Measurements from ENCODE around the gene SNUPN.

Gene SNUPN

GRCh38 chr15:75620058-75620820 lies 5.3 kb downstream of the SNUPN start:
- in situ Hi-C loops (cut with MboI; ENCODE audit: low sequenced_read_pairs, unreplicated experiment): no loop called here
- DNase-seq (ENCODE audit: low spot score): no peak
- TF ChIP-seq, protein P1, sequence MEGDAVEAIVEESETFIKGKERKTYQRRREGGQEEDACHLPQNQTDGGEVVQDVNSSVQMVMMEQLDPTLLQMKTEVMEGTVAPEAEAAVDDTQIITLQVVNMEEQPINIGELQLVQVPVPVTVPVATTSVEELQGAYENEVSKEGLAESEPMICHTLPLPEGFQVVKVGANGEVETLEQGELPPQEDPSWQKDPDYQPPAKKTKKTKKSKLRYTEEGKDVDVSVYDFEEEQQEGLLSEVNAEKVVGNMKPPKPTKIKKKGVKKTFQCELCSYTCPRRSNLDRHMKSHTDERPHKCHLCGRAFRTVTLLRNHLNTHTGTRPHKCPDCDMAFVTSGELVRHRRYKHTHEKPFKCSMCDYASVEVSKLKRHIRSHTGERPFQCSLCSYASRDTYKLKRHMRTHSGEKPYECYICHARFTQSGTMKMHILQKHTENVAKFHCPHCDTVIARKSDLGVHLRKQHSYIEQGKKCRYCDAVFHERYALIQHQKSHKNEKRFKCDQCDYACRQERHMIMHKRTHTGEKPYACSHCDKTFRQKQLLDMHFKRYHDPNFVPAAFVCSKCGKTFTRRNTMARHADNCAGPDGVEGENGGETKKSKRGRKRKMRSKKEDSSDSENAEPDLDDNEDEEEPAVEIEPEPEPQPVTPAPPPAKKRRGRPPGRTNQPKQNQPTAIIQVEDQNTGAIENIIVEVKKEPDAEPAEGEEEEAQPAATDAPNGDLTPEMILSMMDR (IDR thresholded peaks at IDR 0.05; ENCODE audit: borderline replicate concordance, control extremely low read depth, extremely low read depth, insufficient read depth, missing control alignments): no peak

GRCh38 chr15:75616766-75617165 lies 8.8 kb downstream of the SNUPN start:
- DNase-seq (ENCODE audit: low spot score): no peak

GRCh38 chr15:75606711-75607699 lies 18.5 kb downstream of the SNUPN start:
- TF ChIP-seq, protein P1 (IDR thresholded peaks at IDR 0.05; ENCODE audit: borderline replicate concordance, control extremely low read depth, extremely low read depth, insufficient read depth, missing control alignments): no peak
- DNase-seq (ENCODE audit: low spot score): no peak
- in situ Hi-C loops (cut with MboI; ENCODE audit: low sequenced_read_pairs, unreplicated experiment): no loop called here

More at GRCh38 chr15:75616766-75617165, 8.8 kb downstream of the SNUPN start:
- TF ChIP-seq, protein P1 (IDR thresholded peaks at IDR 0.05; ENCODE audit: borderline replicate concordance, control extremely low read depth, extremely low read depth, insufficient read depth, missing control alignments): no peak
- in situ Hi-C loops (cut with MboI; ENCODE audit: low sequenced_read_pairs, unreplicated experiment): no loop called here

DNA sequence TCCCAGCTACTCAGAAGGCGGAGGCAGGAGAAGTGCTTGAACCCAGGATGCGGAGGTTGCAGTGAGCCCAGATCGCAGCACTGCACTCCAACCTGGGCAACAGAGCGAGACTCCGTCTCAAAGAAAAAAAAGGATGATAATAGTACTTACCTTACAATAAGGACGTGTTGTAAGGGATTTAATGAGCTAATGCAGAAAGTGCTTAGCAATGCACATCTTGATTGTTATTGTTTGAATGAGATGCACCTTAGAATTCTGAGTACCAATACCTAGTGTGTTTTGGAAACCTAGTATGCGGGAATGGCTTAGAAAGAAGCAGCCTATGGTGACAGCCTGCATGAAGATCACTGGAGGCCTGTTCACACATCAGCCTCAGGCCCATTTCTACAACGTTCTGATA lies 19.5 kb downstream of the SNUPN start:
- TF ChIP-seq, protein P1 (IDR thresholded peaks at IDR 0.05; ENCODE audit: borderline replicate concordance, control extremely low read depth, extremely low read depth, insufficient read depth, missing control alignments): no peak
- DNase-seq (ENCODE audit: low spot score): no peak
- in situ Hi-C loops (cut with MboI; ENCODE audit: low sequenced_read_pairs, unreplicated experiment): no loop called here

- in situ Hi-C loops (cut with MboI; ENCODE audit: low sequenced_read_pairs, unreplicated experiment): no loop called here
- TF ChIP-seq, protein P1 (IDR thresholded peaks at IDR 0.05; ENCODE audit: borderline replicate concordance, control extremely low read depth, extremely low read depth, insufficient read depth, missing control alignments): no peak
- no peak for DNase-seq (ENCODE audit: low spot score)
Measured at GRCh38 chr15:75599401-75599800, 26.1 kb downstream of the SNUPN start.

- TF ChIP-seq, protein P1 (IDR thresholded peaks at IDR 0.05; ENCODE audit: borderline replicate concordance, control extremely low read depth, extremely low read depth, insufficient read depth, missing control alignments): no peak
- in situ Hi-C loops (cut with MboI; ENCODE audit: low sequenced_read_pairs, unreplicated experiment): no loop called here
- DNase-seq (ENCODE audit: low spot score): no peak
Measured at GRCh38 chr15:75598361-75598760, 27.2 kb downstream of the SNUPN start.
